Neural crest cell (in vitro differentiated cells): ENCODE results near the gene BRD3. TPM values are rescaled to one million over a fixed set of nuclear protein-coding genes. Genes with fewer than 3 reads are reported as not detected.

ENCODE experiments used
- DNase-seq: peaks from one replicate; pipeline ENCODE4 v3.0.0; 2021; ENCODE audit warnings: low read depth, mixed read lengths, low spot score
- H3K27ac Mint-ChIP-seq: one replicate; pipeline ENCODE4 v1.8.0; 2021; ENCODE audit warnings: mild to moderate bottlenecking, mixed read lengths; ENCODE audit not compliant: unreplicated experiment
- H3K27me3 Mint-ChIP-seq: 2 replicates; pipeline ENCODE4 v1.8.0; 2021; ENCODE audit warnings: low read depth, mild to moderate bottlenecking, mixed read lengths
- H3K36me3 Mint-ChIP-seq: 2 replicates; pipeline ENCODE4 v1.8.0; 2021; ENCODE audit warnings: low read depth, mild to moderate bottlenecking, mixed read lengths
- H3K4me1 Mint-ChIP-seq: 2 replicates; pipeline ENCODE4 v1.8.0; 2021; ENCODE audit warnings: mixed read lengths
- H3K4me3 Mint-ChIP-seq: one replicate; pipeline ENCODE4 v1.8.0; 2021; ENCODE audit warnings: mild to moderate bottlenecking, mixed read lengths
- H3K9me3 Mint-ChIP-seq: 2 replicates; pipeline ENCODE4 v1.8.0; 2021; ENCODE audit warnings: mixed read lengths
- CTCF ChIP-seq: fragments of 200-600 bp; sonication (generic); conservative IDR thresholded peaks from 2 replicates; pipeline ENCODE4 v1.5.0; 2021; ENCODE audit warnings: antibody characterized with exemption, mild to moderate bottlenecking
- total RNA-seq: library from RNA; stranded (reverse); gene quantifications from 2 replicates; pipeline ENCODE4 v1.2.1, GENCODE V29; 2021

BRD3 gene
- total RNA-seq, 1 donor from 2014 or later: 73.2 TPM

GRCh38 chr9:133996531-133997520 lies 71.0 kb downstream of the BRD3 start:
- Mint-ChIP-seq H3K27me3 (peaks cover 4% of the 10 kb centered on the region), H3K4me1 (peaks cover 7% of the 10 kb centered on the region), H3K4me3 (no peak overlapping the region), H3K27ac (peak overlapping the region; percentile 57), H3K36me3 (no peaks in the 10 kb centered on the region), H3K9me3 (no peaks in the 10 kb centered on the region)
- no peak for TF ChIP-seq CTCF
- no peak for DNase-seq

- peaks cover 15% of the 10 kb centered on the region for H3K4me1 Mint-ChIP-seq
- H3K27ac Mint-ChIP-seq: no peak overlapping the region
- DNase-seq: no peak
- peak overlapping the region; percentile 84 for H3K4me3 Mint-ChIP-seq
- no peaks in the 10 kb centered on the region for H3K36me3 Mint-ChIP-seq
- H3K27me3 Mint-ChIP-seq: peaks cover 3% of the 10 kb centered on the region
- no peak for TF ChIP-seq CTCF
- H3K9me3 Mint-ChIP-seq: no peaks in the 10 kb centered on the region
Observed at GRCh38 chr9:133995012-133995896, 72.6 kb downstream of the BRD3 start.

GRCh38 chr9:133994353-133995011 lies 73.3 kb downstream of the BRD3 start:
- Mint-ChIP-seq H3K36me3 (no peaks in the 10 kb centered on the region), H3K4me3 (peak overlapping the region; percentile 86), H3K27me3 (no peaks in the 10 kb centered on the region), H3K4me1 (peaks cover 23% of the 10 kb centered on the region), H3K27ac (no peak overlapping the region), H3K9me3 (no peaks in the 10 kb centered on the region)
- peak; percentile 95 for DNase-seq
- TF ChIP-seq CTCF: peak; percentile 99

- peak overlapping the region; percentile 87 for H3K4me3 Mint-ChIP-seq
- H3K36me3 Mint-ChIP-seq: no peaks in the 10 kb centered on the region
Observed at GRCh38 chr9:133993635-133994253, 74.1 kb downstream of the BRD3 start.

More at GRCh38 chr9:133993635-133994253, 74.1 kb downstream of the BRD3 start:
- no peaks in the 10 kb centered on the region for H3K27me3 Mint-ChIP-seq
- no peak overlapping the region for H3K27ac Mint-ChIP-seq
- H3K4me1 Mint-ChIP-seq: peaks cover 23% of the 10 kb centered on the region
- no peaks in the 10 kb centered on the region for H3K9me3 Mint-ChIP-seq
- no peak for DNase-seq
- no peak for TF ChIP-seq CTCF
